CD14-positive monocyte (primary cell): ENCODE measurements around the gene ARHGAP15. TPM values are rescaled to one million over a fixed set of nuclear protein-coding genes. Genes with fewer than 3 reads are reported as not detected.
A peak's percentile ranks its signal among the peaks of the same experiment; 100 is the strongest.

Source experiments
- DNase-seq, 3 donors: peaks; one replicate each; pipeline ENCODE4 v3.0.0-alpha.2; 2011 to 2022
- H2AFZ ChIP-seq: 2 replicates; pipeline ENCODE4 v1.6.0; 2012; ENCODE audit warnings: mild to moderate bottlenecking, low read depth, low read length, inconsistent platforms; ENCODE audit not compliant: insufficient read depth, poor library complexity, severe bottlenecking
- H3K27ac ChIP-seq, 2 donors: 1 replicate in 1 of 2; 2 replicates in 1 of 2; pipeline ENCODE4 v1.5.1; 2012 to 2013; ENCODE audit warnings: low read length in 2 of 2, control low read depth in 1 of 2, inconsistent platforms in 1 of 2, low read depth in 1 of 2, mild to moderate bottlenecking in 1 of 2
- H3K27me3 ChIP-seq, 2 donors: one replicate each; pipeline versions ENCODE4 v1.6.0 to v1.6.1; 2011 to 2013; ENCODE audit warnings: low read length in 2 of 2; ENCODE audit not compliant: control insufficient read depth in 2 of 2, insufficient read depth in 2 of 2
- H3K36me3 ChIP-seq, 2 donors: replicated peaks in 1 of 2; 1 replicate in 1 of 2; 2 replicates in 1 of 2; pipeline versions ENCODE4 v1.5.1 to v1.6.1; 2012 to 2013; ENCODE audit warnings: low read length in 2 of 2, control low read depth in 1 of 2, inconsistent platforms in 1 of 2, mild to moderate bottlenecking in 1 of 2; ENCODE audit not compliant: insufficient read depth in 2 of 2, control insufficient read depth in 1 of 2
- H3K4me1 ChIP-seq, 2 donors: 1 replicate in 1 of 2; 2 replicates in 1 of 2; pipeline versions ENCODE4 v1.5.1 to v1.6.1; 2012 to 2013; ENCODE audit warnings: low read length in 2 of 2, control low read depth in 1 of 2, inconsistent platforms in 1 of 2, mild to moderate bottlenecking in 1 of 2, moderate library complexity in 1 of 2; ENCODE audit not compliant: insufficient read depth in 2 of 2, control insufficient read depth in 1 of 2
- H3K4me2 ChIP-seq: replicated peaks from 2 replicates; pipeline ENCODE3; 2012; ENCODE audit warnings: low read length, moderate library complexity, mild to moderate bottlenecking; ENCODE audit not compliant: poor library complexity, severe bottlenecking; ENCODE audit errors: extremely low read depth
- H3K4me3 ChIP-seq, 3 experiments: fragments of 200-600 bp in 1 of 3; sonication (generic) in 1 of 3; replicated peaks in 1 of 3; 1 replicate in 2 of 3; 2 replicates in 1 of 3; pipeline ENCODE4 v1.5.1; 2011 to 2013; ENCODE audit warnings: low read length in 3 of 3, mild to moderate bottlenecking in 3 of 3, control low read depth in 2 of 3, low read depth in 2 of 3, inconsistent platforms in 1 of 3, moderate library complexity in 1 of 3
- H3K79me2 ChIP-seq: 2 replicates; pipeline ENCODE4 v1.6.0; 2012; ENCODE audit warnings: mild to moderate bottlenecking, control low read depth, inconsistent platforms, low read length, moderate library complexity; ENCODE audit not compliant: insufficient read depth
- H3K9ac ChIP-seq: 2 replicates; pipeline ENCODE4 v1.6.0; 2017; ENCODE audit warnings: low read length, mild to moderate bottlenecking; ENCODE audit not compliant: insufficient read depth, poor library complexity, severe bottlenecking
- H3K9me3 ChIP-seq, 2 donors: replicated peaks in 1 of 2; 1 replicate in 1 of 2; 2 replicates in 1 of 2; pipeline versions ENCODE4 v1.5.1 to v1.6.1; 2012 to 2013; ENCODE audit warnings: low read length in 2 of 2, control low read depth in 1 of 2; ENCODE audit not compliant: control insufficient read depth in 1 of 2, insufficient read depth in 1 of 2
- H4K20me1 ChIP-seq: 2 replicates; pipeline ENCODE4 v1.6.0; 2012; ENCODE audit warnings: mild to moderate bottlenecking, low read length, control low read depth, moderate library complexity; ENCODE audit not compliant: insufficient read depth
- H3K27ac Mint-ChIP-seq, 7 donors: one replicate each; pipeline ENCODE4 v1.8.0; 2020; ENCODE audit warnings: mild to moderate bottlenecking in 7 of 7, mixed read lengths in 7 of 7, moderate library complexity in 6 of 7, inconsistent platforms in 2 of 7
- H3K27me3 Mint-ChIP-seq, 3 donors: one replicate each; pipeline ENCODE4 v1.8.0; 2021 to 2022; ENCODE audit warnings: low read depth in 3 of 3, mild to moderate bottlenecking in 3 of 3, mixed read lengths in 3 of 3, moderate library complexity in 3 of 3, inconsistent platforms in 1 of 3
- H3K36me3 Mint-ChIP-seq, 2 donors: one replicate each; pipeline ENCODE4 v1.8.0; 2020; ENCODE audit warnings: mixed read lengths in 2 of 2, inconsistent platforms in 1 of 2, mild to moderate bottlenecking in 1 of 2
- H3K4me1 Mint-ChIP-seq: one replicate; pipeline ENCODE4 v1.8.0; 2020; ENCODE audit warnings: mild to moderate bottlenecking, mixed read lengths
- H3K4me3 Mint-ChIP-seq, 2 donors: one replicate each; pipeline ENCODE4 v1.8.0; 2020; ENCODE audit warnings: mild to moderate bottlenecking in 2 of 2, mixed read lengths in 2 of 2, moderate library complexity in 1 of 2
- H3K9me3 Mint-ChIP-seq, 7 donors: one replicate each; pipeline ENCODE4 v1.8.0; 2020 to 2022; ENCODE audit warnings: mixed read lengths in 7 of 7, mild to moderate bottlenecking in 6 of 7, moderate library complexity in 6 of 7, inconsistent platforms in 2 of 7
- WGBS: methylation state at CpG from one replicate; pipeline ENCODE4 v1.1.5; 2013; ENCODE audit warnings: missing lambda C conversion rate; ENCODE audit not compliant: insufficient coverage; 5-methylcytosine and 5-hydroxymethylcytosine counted together
- intact Hi-C, 2 donors: fragments of 100-400 bp; cut with micrococcal nuclease; formaldehyde crosslinking; loops; one replicate each; pipeline versions ENCODE4 v1.15.0 to v1.15.1; 2023
- polyA plus RNA-seq, 3 donors: library from polyadenylated mRNA; depleted of rRNA in 1 of 3; unstranded in 2 of 3; stranded (reverse) in 1 of 3; fragments of 300-500 nt in 2 of 3; fragments of >200 nt in 1 of 3; fragmentation: Illumina TruSeq in 2 of 3; gene quantifications; 1 replicate in 2 of 3; 2 replicates in 1 of 3; pipeline ENCODE4 v1.2.3, GENCODE V29; 2012 to 2021
- TF ChIP-seq, protein P1 (sequence below): fragments of 200-600 bp; IDR thresholded peaks from one replicate; pipeline ENCODE4 v1.8.0; 2022; ENCODE audit warnings: antibody characterized with exemption, mild to moderate bottlenecking

ARHGAP15 gene
- polyA plus RNA-seq, 3 donors = 35.4 to 50.9 (median 50.7) TPM

DNA sequence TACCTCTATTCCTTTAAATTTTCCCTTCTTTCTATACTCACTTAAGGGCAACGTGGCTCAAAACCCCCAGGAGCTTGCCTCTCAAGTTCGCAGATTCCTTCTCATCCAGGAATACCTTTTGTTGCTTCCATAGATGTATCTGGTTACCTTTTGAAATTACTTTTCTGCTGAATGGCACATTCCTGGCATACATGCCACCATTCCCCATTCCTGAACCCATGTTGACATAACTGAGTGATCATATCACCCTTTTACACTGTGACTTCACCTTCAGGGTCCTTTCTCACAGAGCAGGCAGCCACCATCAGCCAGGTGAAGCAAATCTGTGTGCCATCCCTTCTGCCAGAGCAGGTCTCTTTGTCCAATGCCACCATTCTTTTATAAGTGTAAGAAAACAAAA lies 615.8 kb downstream of the ARHGAP15 start:
- H3K9me3 ChIP-seq = no peaks in the 10 kb centered on the region
- H3K9ac ChIP-seq = no peak overlapping the region
- no peaks in the 10 kb centered on the region for H3K4me1 ChIP-seq
- no peak overlapping the region for H3K4me3 Mint-ChIP-seq
- H3K36me3 Mint-ChIP-seq = peaks cover 15 to 23% of the 10 kb centered on the region in 2 donors
- H3K4me2 ChIP-seq = no peak overlapping the region
- TF ChIP-seq, protein P1, sequence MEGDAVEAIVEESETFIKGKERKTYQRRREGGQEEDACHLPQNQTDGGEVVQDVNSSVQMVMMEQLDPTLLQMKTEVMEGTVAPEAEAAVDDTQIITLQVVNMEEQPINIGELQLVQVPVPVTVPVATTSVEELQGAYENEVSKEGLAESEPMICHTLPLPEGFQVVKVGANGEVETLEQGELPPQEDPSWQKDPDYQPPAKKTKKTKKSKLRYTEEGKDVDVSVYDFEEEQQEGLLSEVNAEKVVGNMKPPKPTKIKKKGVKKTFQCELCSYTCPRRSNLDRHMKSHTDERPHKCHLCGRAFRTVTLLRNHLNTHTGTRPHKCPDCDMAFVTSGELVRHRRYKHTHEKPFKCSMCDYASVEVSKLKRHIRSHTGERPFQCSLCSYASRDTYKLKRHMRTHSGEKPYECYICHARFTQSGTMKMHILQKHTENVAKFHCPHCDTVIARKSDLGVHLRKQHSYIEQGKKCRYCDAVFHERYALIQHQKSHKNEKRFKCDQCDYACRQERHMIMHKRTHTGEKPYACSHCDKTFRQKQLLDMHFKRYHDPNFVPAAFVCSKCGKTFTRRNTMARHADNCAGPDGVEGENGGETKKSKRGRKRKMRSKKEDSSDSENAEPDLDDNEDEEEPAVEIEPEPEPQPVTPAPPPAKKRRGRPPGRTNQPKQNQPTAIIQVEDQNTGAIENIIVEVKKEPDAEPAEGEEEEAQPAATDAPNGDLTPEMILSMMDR = no peak
- peaks cover 0 to 11% of the 10 kb centered on the region in 2 donors for H3K36me3 ChIP-seq
- H2AFZ ChIP-seq = no peak overlapping the region
- intact Hi-C loops = no loop called here
- no peak for DNase-seq
- no peaks in the 10 kb centered on the region for H3K27me3 ChIP-seq
- peaks cover 2% of the 10 kb centered on the region for H3K4me1 Mint-ChIP-seq
- H3K79me2 ChIP-seq = no peaks in the 10 kb centered on the region
- 89% methylated on average over 2 of the region's 2 CpGs for WGBS
- H3K4me3 ChIP-seq = no peak overlapping the region
- no peaks in the 10 kb centered on the region for H3K27me3 Mint-ChIP-seq
- no peak overlapping the region for H3K27ac ChIP-seq
- H4K20me1 ChIP-seq = no peaks in the 10 kb centered on the region
- H3K9me3 Mint-ChIP-seq = no peaks in the 10 kb centered on the region
- H3K27ac Mint-ChIP-seq = peak overlapping the region in 1 of 7 donors; percentile 56

DNA sequence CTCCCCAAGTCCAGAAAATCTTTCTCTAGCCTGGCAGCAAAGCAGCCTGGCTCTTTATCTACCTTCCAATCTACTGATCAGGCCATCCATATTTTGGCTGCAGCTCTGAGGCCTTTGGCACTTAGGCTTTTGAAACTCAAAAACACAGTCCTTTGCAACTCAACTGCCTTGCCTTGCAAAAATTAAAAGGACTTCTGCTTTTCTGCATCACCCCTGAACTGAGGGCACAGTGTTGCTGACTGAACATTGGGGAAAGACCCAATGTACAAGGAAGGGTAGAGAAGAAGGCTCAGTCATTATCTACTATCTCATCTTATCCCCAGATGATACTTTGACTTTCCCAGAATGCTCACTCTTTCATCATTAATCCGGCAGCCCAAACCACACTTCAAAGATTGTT lies 625.5 kb downstream of the ARHGAP15 start:
- TF ChIP-seq, protein P1 = no peak
- DNase-seq = no peak
- H3K27ac Mint-ChIP-seq = no peak overlapping the region

More for the DNA sequence above, 625.5 kb downstream of the ARHGAP15 start:
- peaks cover 2% of the 10 kb centered on the region for H3K4me1 Mint-ChIP-seq
- no peaks in the 10 kb centered on the region for H3K79me2 ChIP-seq
- no peaks in the 10 kb centered on the region for H3K4me1 ChIP-seq
- no peaks in the 10 kb centered on the region for H3K9me3 ChIP-seq
- no peak overlapping the region for H3K9ac ChIP-seq
- H3K36me3 ChIP-seq = peaks cover 3 to 16% of the 10 kb centered on the region in 2 donors
- no peak overlapping the region for H3K27ac ChIP-seq
- H3K27me3 Mint-ChIP-seq = no peaks in the 10 kb centered on the region
- H3K4me2 ChIP-seq = no peak overlapping the region
- no peak overlapping the region for H2AFZ ChIP-seq
- intact Hi-C loops = no loop called here
- H3K36me3 Mint-ChIP-seq = peaks cover 19 to 21% of the 10 kb centered on the region in 2 donors
- H4K20me1 ChIP-seq = no peaks in the 10 kb centered on the region
- no peak overlapping the region for H3K4me3 ChIP-seq
- H3K27me3 ChIP-seq = no peaks in the 10 kb centered on the region
- H3K9me3 Mint-ChIP-seq = no peaks in the 10 kb centered on the region
- no peak overlapping the region for H3K4me3 Mint-ChIP-seq
- WGBS = no CpG with 5 or more reads among the region's 1 CpG
